A549 (cell line): ENCODE measurements around the gene WNK4. TPM values are rescaled to one million over a fixed set of nuclear protein-coding genes. Genes with fewer than 3 reads are reported as not detected.
A peak's percentile ranks its signal among the peaks of the same experiment; 100 is the strongest.

Experiments
- ATAC-seq, 2 experiments: fragments of 200-7000 bp in 1 of 2; fragments of >200 bp in 1 of 2; cut with Nextera tagmentation in 1 of 2; cut with Tn5 transposase in 1 of 2; 3 replicates each; pipeline versions ENCODE4 v1.8.0 to v1.9.1; 2018 to 2020; ENCODE audit warnings: mild to moderate bottlenecking in 1 of 2, moderate library complexity in 1 of 2
- CTCF ChIA-PET: fragments of 300-600 bp; sonication (Branson Sonifier 250); formaldehyde crosslinking; extraction: SDS; loops from one replicate; lab custom pipeline; 2021; ENCODE audit warnings: antibody characterized with exemption, inconsistent platforms; lab: Yijun Ruan, JAX
- POLR2A ChIA-PET: fragments of 350-600 bp; formaldehyde crosslinking; extraction: SDS; loops from one replicate; lab custom pipeline; 2021; ENCODE audit warnings: antibody characterized with exemption, inconsistent platforms; lab: Yijun Ruan, JAX
- DNase-seq, 2 experiments: peaks; one replicate each; pipeline versions ENCODE4 v3.0.0 to v3.0.0-alpha.2; 2011 to 2016; ENCODE audit warnings: low read depth in 1 of 2, low spot score in 1 of 2
- FAIRE-seq: peaks from 2 replicates; lab custom pipeline; 2011; peaks lifted over from hg19 to GRCh38; lab: Jason Lieb, UNC
- H3K27ac ChIP-seq, 2 experiments: fragments of >200 bp; sonication (Bioruptor Twin); formaldehyde crosslinking; 3 replicates each; pipeline ENCODE4 v1.5.1; 2016 to 2017
- H3K4me1 ChIP-seq: fragments of >200 bp; sonication (Bioruptor Twin); formaldehyde crosslinking; 3 replicates; pipeline ENCODE4 v1.6.1; 2016
- H3K4me2 ChIP-seq: fragments of >200 bp; sonication (Bioruptor Twin); formaldehyde crosslinking; 3 replicates; pipeline ENCODE4 v1.6.1; 2016
- H3K4me3 ChIP-seq: fragments of >200 bp; sonication (Bioruptor Twin); formaldehyde crosslinking; 3 replicates; pipeline ENCODE4 v1.5.1; 2016
- H3K9me3 ChIP-seq: fragments of >200 bp; sonication (Bioruptor Twin); formaldehyde crosslinking; 3 replicates; pipeline ENCODE4 v1.6.1; 2016
- CBX2 ChIP-seq: fragments of 200-600 bp; sonication (generic); IDR thresholded peaks from 2 replicates; pipeline ENCODE4 v1.6.1; 2016; ENCODE audit warnings: low read depth, mild to moderate bottlenecking, borderline replicate concordance
- CEBPB ChIP-seq, 2 experiments: fragments of >200 bp in 1 of 2; sonication (Bioruptor Twin) in 1 of 2; formaldehyde crosslinking in 1 of 2; IDR thresholded peaks; 2 replicates each; pipeline ENCODE4 v1.6.1; 2012 to 2016
- EHF ChIP-seq: fragments of 250-450 bp; sonication (Bioruptor Pico); IDR thresholded peaks from 2 replicates; pipeline ENCODE4 v1.5.0; 2020; ENCODE audit warnings: mild to moderate bottlenecking
- EHMT2 ChIP-seq: fragments of 200-600 bp; sonication (generic); IDR thresholded peaks from 2 replicates; pipeline ENCODE4 v1.6.1; 2016; ENCODE audit warnings: antibody characterized with exemption, low read depth, mild to moderate bottlenecking, moderate library complexity
- EP300 ChIP-seq, 2 experiments: fragments of >200 bp; sonication (Bioruptor Twin); formaldehyde crosslinking; IDR thresholded peaks; 2 replicates in 1 of 2; 3 replicates in 1 of 2; pipeline ENCODE4 v1.6.1; 2016 to 2017
- FOSL2 ChIP-seq, 2 experiments: fragments of 450-650 bp in 1 of 2; fragments of >200 bp in 1 of 2; sonication (Bioruptor Twin) in 1 of 2; formaldehyde crosslinking; IDR thresholded peaks; 2 replicates each; pipeline versions ENCODE4 v1.5.0 to v1.6.1; 2016 to 2020; ENCODE audit warnings: mild to moderate bottlenecking in 1 of 2, moderate library complexity in 1 of 2
- GATA3 ChIP-seq: IDR thresholded peaks from 2 replicates; pipeline ENCODE4 v1.6.1; 2012; ENCODE audit warnings: borderline replicate concordance
- HOXA7 ChIP-seq: fragments of 250-450 bp; sonication (Bioruptor Pico); IDR thresholded peaks from 2 replicates; pipeline ENCODE4 v1.5.0; 2020; ENCODE audit warnings: mild to moderate bottlenecking, moderate library complexity
- HOXB13 ChIP-seq: fragments of 250-450 bp; sonication (Bioruptor Pico); IDR thresholded peaks from 2 replicates; pipeline ENCODE4 v1.5.0; 2020; ENCODE audit warnings: low read depth, mild to moderate bottlenecking, moderate library complexity
- JUN ChIP-seq, 2 experiments: fragments of >200 bp; sonication (Bioruptor Twin); formaldehyde crosslinking; IDR thresholded peaks; 2 replicates in 1 of 2; 3 replicates in 1 of 2; pipeline ENCODE4 v1.6.1; 2016 to 2017
- NR3C1 ChIP-seq: fragments of >200 bp; sonication (Bioruptor Twin); formaldehyde crosslinking; IDR thresholded peaks from 3 replicates; pipeline ENCODE4 v1.6.1; 2017
- POLR2AphosphoS2 ChIP-seq: conservative IDR thresholded peaks from 2 replicates; pipeline ENCODE4 v1.6.1; 2012; ENCODE audit warnings: low read length, improper control_type of control experiment, inconsistent platforms
- RARB ChIP-seq: fragments of 250-450 bp; sonication (Bioruptor Pico); IDR thresholded peaks from 2 replicates; pipeline ENCODE4 v1.8.0; 2021; ENCODE audit warnings: mild to moderate bottlenecking, moderate library complexity
- RCOR1 ChIP-seq: fragments of 150-350 bp; IDR thresholded peaks from 2 replicates; pipeline ENCODE4 v1.6.1; 2014; ENCODE audit warnings: antibody characterized with exemption, low read length, low read depth
- RFX5 ChIP-seq: fragments of 450-650 bp; IDR thresholded peaks from 2 replicates; pipeline ENCODE4 v1.7.1; 2014; ENCODE audit warnings: antibody characterized with exemption, mild to moderate bottlenecking, moderate library complexity
- SREBF2 ChIP-seq: fragments of 450-650 bp; IDR thresholded peaks from 2 replicates; pipeline ENCODE4 v1.6.1; 2014; ENCODE audit warnings: mild to moderate bottlenecking, moderate library complexity
- ZC3H11A ChIP-seq: fragments of 450-650 bp; IDR thresholded peaks from 2 replicates; pipeline ENCODE4 v1.6.1; 2014; ENCODE audit warnings: antibody characterized with exemption, mild to moderate bottlenecking
- ZNF302 ChIP-seq: fragments of 250-450 bp; sonication (Bioruptor Pico); IDR thresholded peaks from 2 replicates; pipeline ENCODE4 v1.9.0; 2021; ENCODE audit warnings: inconsistent platforms, mild to moderate bottlenecking, moderate library complexity
- WGBS: methylation state at CpG from one replicate; pipeline ENCODE4 v1.1.6; 2017; ENCODE audit errors: missing lambda C conversion rate; 5-methylcytosine and 5-hydroxymethylcytosine counted together
- polyA plus RNA-seq, 4 experiments: library from polyadenylated mRNA; depleted of rRNA in 3 of 4; stranded (reverse); fragments of >200 nt; fragmentation: RNase III in 1 of 4; extraction: RNeasy Plus Mini Kit Qiagen cat#74134 plus additional on column Dnase treatment in 1 of 4; gene quantifications; 2 replicates in 3 of 4; 3 replicates in 1 of 4; pipeline ENCODE4 v1.2.3, GENCODE V29; 2011 to 2017
- TF ChIP-seq, protein P1 (sequence below): IDR thresholded peaks from 2 replicates; pipeline ENCODE4 v1.6.1; 2012; ENCODE audit warnings: low read depth, borderline replicate concordance
- TF ChIP-seq, protein P2 (sequence below): fragments of >200 bp; sonication (Bioruptor Twin); formaldehyde crosslinking; IDR thresholded peaks from 3 replicates; pipeline ENCODE4 v1.6.1; 2016
- TF ChIP-seq, protein P3 (sequence below): fragments of 150-350 bp; IDR thresholded peaks from 2 replicates; pipeline ENCODE4 v1.6.1; 2014; ENCODE audit warnings: low read depth, mild to moderate bottlenecking, low read length
- TF ChIP-seq, protein P4 (sequence below): fragments of 450-650 bp; IDR thresholded peaks from 2 replicates; pipeline ENCODE4 v1.6.1; 2014; ENCODE audit warnings: antibody characterized with exemption
- TF ChIP-seq, protein P5 (sequence below): fragments of >200 bp; sonication (Bioruptor Twin); formaldehyde crosslinking; IDR thresholded peaks from 3 replicates; pipeline ENCODE4 v1.5.1; 2016
- TF ChIP-seq, protein P6 (sequence below): IDR thresholded peaks from 2 replicates; pipeline ENCODE4 v1.6.1; 2012

The WNK4 gene
- polyA plus RNA-seq, 2 of the 4 experiments (the other 2 are of a cell fraction): 1.1 to 1.5 TPM

DNA sequence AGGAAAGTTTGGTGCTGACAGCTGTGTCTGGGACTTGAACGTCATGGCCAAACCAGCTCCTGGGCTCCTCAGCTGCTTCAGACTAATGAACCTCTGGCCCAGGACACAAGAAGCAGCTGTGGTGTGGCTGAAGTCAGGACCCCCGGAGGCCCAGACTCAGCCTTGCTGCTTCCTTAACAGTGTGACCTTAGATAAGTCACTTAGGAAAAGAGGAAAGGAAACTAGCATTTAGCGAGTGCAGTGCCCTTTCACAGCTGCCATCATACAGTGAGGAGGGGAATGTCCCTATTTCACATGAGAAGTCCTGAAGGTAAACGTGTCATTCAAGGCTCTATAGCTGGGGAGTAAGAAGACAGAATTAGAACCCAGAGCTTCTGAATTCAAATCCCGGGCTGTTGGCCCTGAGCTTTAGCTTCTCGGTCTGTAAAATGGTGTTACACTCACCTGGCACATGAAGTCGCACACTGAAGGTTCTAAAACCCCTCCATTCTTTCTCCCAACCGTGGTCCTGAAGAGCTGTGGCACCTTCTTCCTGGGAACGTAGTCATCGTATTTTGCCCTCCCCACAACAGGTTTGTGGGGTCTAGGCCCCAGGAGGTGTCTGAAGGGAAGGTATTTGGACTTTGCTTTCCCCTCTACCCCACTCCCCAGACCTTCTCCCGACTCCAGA, 20.3 kb upstream of the WNK4 start:
- Histone ChIP-seq H3K4me2 (peak overlapping the region; percentile 99; the same call in 2 of the 3 replicates), H3K4me3 (no peak overlapping the region), H3K9me3 (no peaks in the 10 kb centered on the region), H3K27ac (no peak overlapping the region), H3K4me1 (peaks cover 15% of the 10 kb centered on the region)
- 64% methylated on average over 11 of the region's 11 CpGs for whole genome bisulfite sequencing
- no peak for DNase-seq
- TF ChIP-seq RARB (CRISPR knock-in tag) (no peak), RFX5 (no peak), POLR2AphosphoS2 (no peak), SREBF2 (no peak), EHMT2 (no peak), EP300 (IDR thresholded peaks at IDR 0.05) (no peak), CEBPB (IDR thresholded peaks at IDR 0.05) (no peak), FOSL2 (IDR thresholded peaks at IDR 0.05) (no peak), FOSL2 (CRISPR knock-in tag; IDR thresholded peaks at IDR 0.05) (no peak), RCOR1 (no peak), CBX2 (no peak), ZNF302 (CRISPR knock-in tag) (no peak)
- TF ChIP-seq, protein P1, sequence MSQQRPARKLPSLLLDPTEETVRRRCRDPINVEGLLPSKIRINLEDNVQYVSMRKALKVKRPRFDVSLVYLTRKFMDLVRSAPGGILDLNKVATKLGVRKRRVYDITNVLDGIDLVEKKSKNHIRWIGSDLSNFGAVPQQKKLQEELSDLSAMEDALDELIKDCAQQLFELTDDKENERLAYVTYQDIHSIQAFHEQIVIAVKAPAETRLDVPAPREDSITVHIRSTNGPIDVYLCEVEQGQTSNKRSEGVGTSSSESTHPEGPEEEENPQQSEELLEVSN: no peak
- TF ChIP-seq, protein P2, sequence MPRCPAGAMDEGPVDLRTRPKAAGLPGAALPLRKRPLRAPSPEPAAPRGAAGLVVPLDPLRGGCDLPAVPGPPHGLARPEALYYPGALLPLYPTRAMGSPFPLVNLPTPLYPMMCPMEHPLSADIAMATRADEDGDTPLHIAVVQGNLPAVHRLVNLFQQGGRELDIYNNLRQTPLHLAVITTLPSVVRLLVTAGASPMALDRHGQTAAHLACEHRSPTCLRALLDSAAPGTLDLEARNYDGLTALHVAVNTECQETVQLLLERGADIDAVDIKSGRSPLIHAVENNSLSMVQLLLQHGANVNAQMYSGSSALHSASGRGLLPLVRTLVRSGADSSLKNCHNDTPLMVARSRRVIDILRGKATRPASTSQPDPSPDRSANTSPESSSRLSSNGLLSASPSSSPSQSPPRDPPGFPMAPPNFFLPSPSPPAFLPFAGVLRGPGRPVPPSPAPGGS: no peak
- TF ChIP-seq, protein P3, sequence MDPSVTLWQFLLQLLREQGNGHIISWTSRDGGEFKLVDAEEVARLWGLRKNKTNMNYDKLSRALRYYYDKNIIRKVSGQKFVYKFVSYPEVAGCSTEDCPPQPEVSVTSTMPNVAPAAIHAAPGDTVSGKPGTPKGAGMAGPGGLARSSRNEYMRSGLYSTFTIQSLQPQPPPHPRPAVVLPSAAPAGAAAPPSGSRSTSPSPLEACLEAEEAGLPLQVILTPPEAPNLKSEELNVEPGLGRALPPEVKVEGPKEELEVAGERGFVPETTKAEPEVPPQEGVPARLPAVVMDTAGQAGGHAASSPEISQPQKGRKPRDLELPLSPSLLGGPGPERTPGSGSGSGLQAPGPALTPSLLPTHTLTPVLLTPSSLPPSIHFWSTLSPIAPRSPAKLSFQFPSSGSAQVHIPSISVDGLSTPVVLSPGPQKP: no peak
- TF ChIP-seq, protein P4, sequence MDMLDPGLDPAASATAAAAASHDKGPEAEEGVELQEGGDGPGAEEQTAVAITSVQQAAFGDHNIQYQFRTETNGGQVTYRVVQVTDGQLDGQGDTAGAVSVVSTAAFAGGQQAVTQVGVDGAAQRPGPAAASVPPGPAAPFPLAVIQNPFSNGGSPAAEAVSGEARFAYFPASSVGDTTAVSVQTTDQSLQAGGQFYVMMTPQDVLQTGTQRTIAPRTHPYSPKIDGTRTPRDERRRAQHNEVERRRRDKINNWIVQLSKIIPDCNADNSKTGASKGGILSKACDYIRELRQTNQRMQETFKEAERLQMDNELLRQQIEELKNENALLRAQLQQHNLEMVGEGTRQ: no peak
- TF ChIP-seq, protein P5, sequence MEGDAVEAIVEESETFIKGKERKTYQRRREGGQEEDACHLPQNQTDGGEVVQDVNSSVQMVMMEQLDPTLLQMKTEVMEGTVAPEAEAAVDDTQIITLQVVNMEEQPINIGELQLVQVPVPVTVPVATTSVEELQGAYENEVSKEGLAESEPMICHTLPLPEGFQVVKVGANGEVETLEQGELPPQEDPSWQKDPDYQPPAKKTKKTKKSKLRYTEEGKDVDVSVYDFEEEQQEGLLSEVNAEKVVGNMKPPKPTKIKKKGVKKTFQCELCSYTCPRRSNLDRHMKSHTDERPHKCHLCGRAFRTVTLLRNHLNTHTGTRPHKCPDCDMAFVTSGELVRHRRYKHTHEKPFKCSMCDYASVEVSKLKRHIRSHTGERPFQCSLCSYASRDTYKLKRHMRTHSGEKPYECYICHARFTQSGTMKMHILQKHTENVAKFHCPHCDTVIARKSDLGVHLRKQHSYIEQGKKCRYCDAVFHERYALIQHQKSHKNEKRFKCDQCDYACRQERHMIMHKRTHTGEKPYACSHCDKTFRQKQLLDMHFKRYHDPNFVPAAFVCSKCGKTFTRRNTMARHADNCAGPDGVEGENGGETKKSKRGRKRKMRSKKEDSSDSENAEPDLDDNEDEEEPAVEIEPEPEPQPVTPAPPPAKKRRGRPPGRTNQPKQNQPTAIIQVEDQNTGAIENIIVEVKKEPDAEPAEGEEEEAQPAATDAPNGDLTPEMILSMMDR: no peak
- FAIRE-seq: no peak
- CTCF ChIA-PET: interaction anchor here (0.5 to 7.0 kb wide), 19 partner anchors 10 to 187 kb away, joined by 3 to 114 read pairs (median 5); partner anchors contain the start of genes AOC2, PLEKHH3, PSMC3IP and VPS25
- POLR2A ChIA-PET: interaction anchor here (1.2 to 1.7 kb wide), 5 partner anchors 11 to 238 kb away, joined by 3 to 6 read pairs (median 4); partner anchors contain the start of genes BECN1, RETREG3, TUBG1 and VPS25
- ATAC-seq: no peak

DNA sequence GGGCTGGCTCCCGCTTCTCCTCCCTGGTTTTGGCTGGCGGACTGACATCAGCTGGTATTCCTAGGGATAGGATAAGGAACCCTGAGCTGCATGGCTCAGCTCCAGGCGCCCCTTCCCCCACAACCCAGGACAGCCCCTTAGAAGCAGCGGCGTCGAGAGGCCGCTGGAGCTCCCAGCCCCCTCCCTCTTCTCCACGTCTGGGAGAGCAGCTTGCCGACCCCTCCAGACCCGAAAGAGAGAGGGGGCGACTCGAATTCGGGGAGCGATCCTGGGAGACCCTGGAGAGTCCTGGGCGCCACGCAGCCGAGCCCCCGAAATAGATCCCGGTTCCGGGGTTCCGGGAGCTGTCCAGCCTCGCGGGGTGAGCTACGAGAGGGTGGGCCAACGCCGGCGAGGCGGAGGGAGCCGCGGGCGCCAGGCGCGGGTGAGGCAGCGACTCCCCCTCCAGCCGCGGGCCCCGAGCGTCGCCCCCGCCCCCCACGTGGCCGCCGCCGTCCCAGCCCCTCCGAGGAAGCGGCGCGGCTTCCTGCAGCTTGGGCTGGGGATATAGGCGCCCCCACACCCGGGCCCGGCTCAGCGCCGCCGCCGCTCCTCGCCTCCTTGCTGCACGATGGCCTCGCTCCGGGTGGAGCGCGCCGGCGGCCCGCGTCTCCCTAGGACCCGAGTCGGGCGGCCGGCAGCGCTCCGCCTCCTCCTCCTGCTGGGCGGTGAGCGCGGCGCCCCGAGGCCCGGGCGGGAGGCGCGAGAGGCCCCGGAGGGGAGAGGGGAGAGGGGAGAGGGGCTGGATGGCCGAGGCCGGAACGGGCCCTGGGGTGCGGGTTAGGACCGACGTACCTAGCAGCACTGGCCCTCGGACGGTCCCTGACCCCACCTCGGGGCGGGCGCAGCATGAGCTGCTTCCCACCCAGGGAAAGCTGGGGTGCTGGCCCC, 19.5 kb upstream of the WNK4 start, which contains the start of gene RAMP2:
Gene RAMP2 (plus strand): TSS at position 576 of the 930 bp plus-strand sequence. CDS start 35 bp downstream, at position 611.
- H3K4me3 ChIP-seq: peak within 1 kb of the TSS; percentile 56
- ChIA-PET CTCF (interaction anchor here (0.7 to 7.0 kb wide), 23 partner anchors 9 to 188 kb away, joined by 3 to 114 read pairs (median 5); partner anchors contain the start of genes AOC2, PSMC3IP and VPS25), POLR2A (interaction anchor here (1.2 to 1.7 kb wide), 7 partner anchors 12 to 237 kb away, joined by 3 to 6 read pairs (median 4); partner anchors contain the start of genes BECN1, RETREG3, TUBG1 and VPS25)
- FAIRE-seq (no peak), DNase-seq (peak in 1 of 2 experiments; percentile 41), ATAC-seq (peak; percentile 53 to 65; a peak in 4 of 6 replicates)
- peaks cover 15% of the 10 kb centered on the region for H3K4me1 ChIP-seq
- H3K27ac ChIP-seq: peak within 1 kb of the TSS; percentile 75 to 82
- 54% methylated on average over 25 of the region's 92 CpGs for WGBS
- H3K4me2 ChIP-seq: peak within 1 kb of the TSS; percentile 99
- no peaks in the 10 kb centered on the region for H3K9me3 ChIP-seq
- TF ChIP-seq NR3C1 (no peak), EP300 (IDR thresholded peaks at IDR 0.05) (no peak), GATA3 (no peak), JUN (IDR thresholded peaks at IDR 0.05) (no peak), HOXA7 (CRISPR knock-in tag) (no peak), ZC3H11A (no peak), EHF (CRISPR knock-in tag) (no peak), HOXB13 (CRISPR knock-in tag) (no peak)
- TF ChIP-seq, protein P6, sequence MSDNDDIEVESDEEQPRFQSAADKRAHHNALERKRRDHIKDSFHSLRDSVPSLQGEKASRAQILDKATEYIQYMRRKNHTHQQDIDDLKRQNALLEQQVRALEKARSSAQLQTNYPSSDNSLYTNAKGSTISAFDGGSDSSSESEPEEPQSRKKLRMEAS: peak; percentile 57
- TF ChIP-seq, protein P5: no peak
- TF ChIP-seq, protein P3: no peak
